Measurements from ENCODE around the gene LAMA2. TPM values are rescaled to one million over a fixed set of nuclear protein-coding genes. Genes with fewer than 3 reads are reported as not detected.
A peak's percentile ranks its signal among the peaks of the same experiment; 100 is the strongest.

Gene LAMA2
- polyA plus RNA-seq, 1 of the 3 experiments (the other 2 are of a cell fraction) = 0.92 TPM

- H3K27me3 ChIP-seq (ENCODE audit: insufficient read depth) = no peaks in the 10 kb centered on the region
- POLR2A ChIA-PET = no interaction called here
- CTCF ChIA-PET = no interaction called here
Observed at GRCh38 chr6:129558248-129558647, 675.3 kb downstream of the LAMA2 start.

GRCh38 chr6:129565366-129565765, 682.4 kb downstream of the LAMA2 start:
- ChIA-PET CTCF (no interaction called here), POLR2A (no interaction called here)
- Histone ChIP-seq H3K4me2 (no peak overlapping the region), H3F3A (replicated peaks; ENCODE audit: insufficient read depth) (peaks cover 62% of the 10 kb centered on the region), H3K36me3 (replicated peaks in 1 of 2; ENCODE audit: control insufficient read depth in 1 of 2, insufficient read depth in 2 of 2, low read length in 1 of 2) (peaks cover 0 to 38% of the 10 kb centered on the region in 2 experiments), H3K27ac (ENCODE audit: low read depth in 2 of 2, low read length in 1 of 2) (0 out of 4 replicates have a peak overlapping the region, but pooled peaks of 1 of the 2 experiments have one; percentile 14), H3K4me3 (ENCODE audit: low read depth in 2 of 2, low read length in 1 of 2) (no peak overlapping the region), H3K9me3 (no peaks in the 10 kb centered on the region), H3K9ac (no peak overlapping the region), H3K79me2 (ENCODE audit: insufficient read depth) (no peaks in the 10 kb centered on the region), H3K4me1 (ENCODE audit: control insufficient read depth in 1 of 2, insufficient read depth in 2 of 2, low read depth in 1 of 2, low read length in 1 of 2) (no peaks in the 10 kb centered on the region), H4K20me1 (ENCODE audit: insufficient read depth) (no peaks in the 10 kb centered on the region), H3K9me2 (no peaks in the 10 kb centered on the region), H3K27me3 (ENCODE audit: insufficient read depth) (no peaks in the 10 kb centered on the region), H2AFZ (ENCODE audit: low read depth) (no peak overlapping the region)
- 89% methylated on average over 4 of the region's 4 CpGs for WGBS (ENCODE audit: low lambda C conversion rate)
- DNase-seq = no peak
- TF ChIP-seq USF1 (IDR thresholded peaks at IDR 0.05; ENCODE audit: borderline replicate concordance, low read depth) (no peak), ZBTB33 (IDR thresholded peaks at IDR 0.05; ENCODE audit: borderline replicate concordance, low read depth) (no peak), GABPA (IDR thresholded peaks at IDR 0.05; ENCODE audit: low read depth) (no peak), IRF3 (IDR thresholded peaks at IDR 0.05; ENCODE audit: low read depth, low read length) (no peak), RXRA (IDR thresholded peaks at IDR 0.05; ENCODE audit: borderline replicate concordance, low read depth) (no peak), MEF2A (IDR thresholded peaks at IDR 0.05; ENCODE audit: borderline replicate concordance, low read depth) (no peak), NRF1 (IDR thresholded peaks at IDR 0.05; ENCODE audit: low read depth, low read length) (no peak), SMC3 (IDR thresholded peaks at IDR 0.05; ENCODE audit: low read depth, low read length) (no peak), SIN3A (IDR thresholded peaks at IDR 0.05; ENCODE audit: borderline replicate concordance, low read depth, low read length) (no peak), TAF1 (IDR thresholded peaks at IDR 0.05; ENCODE audit: borderline replicate concordance, low read depth, low read length) (no peak)

More at GRCh38 chr6:129558248-129558647, 675.3 kb downstream of the LAMA2 start:
- Histone ChIP-seq H2AFZ (ENCODE audit: low read depth) (no peak overlapping the region), H3K9me3 (no peaks in the 10 kb centered on the region), H3K27ac (ENCODE audit: low read depth in 2 of 2, low read length in 1 of 2) (no peak overlapping the region), H3K4me2 (no peak overlapping the region), H3K9me2 (no peaks in the 10 kb centered on the region), H3F3A (replicated peaks; ENCODE audit: insufficient read depth) (peaks cover 28% of the 10 kb centered on the region), H3K9ac (no peak overlapping the region), H3K79me2 (ENCODE audit: insufficient read depth) (no peaks in the 10 kb centered on the region), H3K36me3 (replicated peaks in 1 of 2; ENCODE audit: control insufficient read depth in 1 of 2, insufficient read depth in 2 of 2, low read length in 1 of 2) (peaks cover 11 to 46% of the 10 kb centered on the region in 2 experiments), H3K4me1 (ENCODE audit: control insufficient read depth in 1 of 2, insufficient read depth in 2 of 2, low read depth in 1 of 2, low read length in 1 of 2) (no peaks in the 10 kb centered on the region), H3K4me3 (ENCODE audit: low read depth in 2 of 2, low read length in 1 of 2) (no peak overlapping the region), H4K20me1 (ENCODE audit: insufficient read depth) (no peaks in the 10 kb centered on the region)
- no peak for TF ChIP-seq MEF2A (IDR thresholded peaks at IDR 0.05; ENCODE audit: borderline replicate concordance, low read depth)
- TF ChIP-seq RFX5 (IDR thresholded peaks at IDR 0.05; ENCODE audit: low read length) = no peak
- no peak for TF ChIP-seq NRF1 (IDR thresholded peaks at IDR 0.05; ENCODE audit: low read depth, low read length)
- no peak for TF ChIP-seq TEAD4 (IDR thresholded peaks at IDR 0.05; ENCODE audit: borderline replicate concordance, insufficient read depth)
- no peak for TF ChIP-seq FOSL2 (IDR thresholded peaks at IDR 0.05; ENCODE audit: borderline replicate concordance, low read depth)
- no peak for TF ChIP-seq POLR2AphosphoS5 (IDR thresholded peaks at IDR 0.05; ENCODE audit: low read depth, low read length)
- no peak for TF ChIP-seq ELF1 (IDR thresholded peaks at IDR 0.05)
- no peak for TF ChIP-seq USF1 (IDR thresholded peaks at IDR 0.05; ENCODE audit: borderline replicate concordance, low read depth)
- no peak for TF ChIP-seq YY1 (IDR thresholded peaks at IDR 0.05; ENCODE audit: low read depth)
- no peak for TF ChIP-seq NFIC (IDR thresholded peaks at IDR 0.05; ENCODE audit: borderline replicate concordance)
- no peak for TF ChIP-seq FOXJ3 (CRISPR knock-in tag; IDR thresholded peaks at IDR 0.05)
- TF ChIP-seq MAX (IDR thresholded peaks at IDR 0.05; ENCODE audit: low read depth) = no peak
- TF ChIP-seq USF2 (IDR thresholded peaks at IDR 0.05; ENCODE audit: borderline replicate concordance, low read depth, low read length) = no peak
- TF ChIP-seq TCF12 (IDR thresholded peaks at IDR 0.05) = no peak
- no peak for TF ChIP-seq JUND (IDR thresholded peaks at IDR 0.05)
- no peak for TF ChIP-seq RCOR1 (IDR thresholded peaks at IDR 0.05; ENCODE audit: low read length)
- TF ChIP-seq EP300 (IDR thresholded peaks at IDR 0.05; ENCODE audit: borderline replicate concordance in 1 of 2, low read depth in 1 of 2, low read length in 1 of 2) = no peak
- no peak for TF ChIP-seq CHD2 (IDR thresholded peaks at IDR 0.05; ENCODE audit: low read length, partially characterized antibody)
- no peak for DNase-seq
- 53% methylated on average over 1 of the region's 1 CpG for WGBS (ENCODE audit: low lambda C conversion rate)

Measured in SK-N-SH (cell line).